Adipose tissue (tissue), 3 donors: Measurements from ENCODE around the gene GATA1. TPM values are rescaled to one million over a fixed set of nuclear protein-coding genes. Genes with fewer than 3 reads are reported as not detected.

Experiments
- H3K27ac ChIP-seq: one replicate; pipeline ENCODE4 v1.5.1; 2013; ENCODE audit warnings: low read depth, low read length
- WGBS, 3 donors: extraction: QIAGEN DNeasy Blood & Tissue Kit; methylation state at CpG; one replicate each; pipeline ENCODE4 v1.1.7; 2013; 5-methylcytosine and 5-hydroxymethylcytosine counted together
- polyA plus RNA-seq, 3 donors: library from polyadenylated mRNA; stranded (reverse); fragments of 200-250 nt; gene quantifications; one replicate each; pipeline ENCODE4 v1.2.3, GENCODE V29; 2013
- donor health status: healthy with polysubstance abuse.
- donor health status: Bipolar disorder and iron deficiency.
- donor health status: healthy.

GATA1 gene
- polyA plus RNA-seq, 3 donors, result 0.07 TPM; not detected in 2

DNA sequence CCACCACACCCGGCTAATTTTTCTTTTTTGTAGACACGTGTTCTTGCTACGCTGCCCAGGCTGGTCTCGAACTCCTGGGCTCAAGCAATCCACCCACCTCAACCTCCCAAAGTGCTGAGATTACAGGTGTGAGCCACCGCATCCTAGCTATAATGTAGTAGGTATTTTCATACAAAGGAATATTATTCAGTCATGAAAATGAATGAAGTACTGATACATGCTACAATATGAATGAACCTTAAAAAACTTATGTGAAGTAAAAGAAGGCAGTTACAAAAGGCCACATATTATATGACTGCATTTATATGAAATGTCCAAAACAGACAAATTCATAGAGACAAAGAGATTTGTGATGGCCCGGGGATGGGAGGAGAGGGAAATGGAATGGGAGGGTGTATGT is 4.7 kb upstream of the GATA1 start:
- 91 to 93% (median 93%) methylated on average over 6 of the region's 6 CpGs for WGBS, 3 donors
- H3K27ac ChIP-seq, result no peak overlapping the region

DNA sequence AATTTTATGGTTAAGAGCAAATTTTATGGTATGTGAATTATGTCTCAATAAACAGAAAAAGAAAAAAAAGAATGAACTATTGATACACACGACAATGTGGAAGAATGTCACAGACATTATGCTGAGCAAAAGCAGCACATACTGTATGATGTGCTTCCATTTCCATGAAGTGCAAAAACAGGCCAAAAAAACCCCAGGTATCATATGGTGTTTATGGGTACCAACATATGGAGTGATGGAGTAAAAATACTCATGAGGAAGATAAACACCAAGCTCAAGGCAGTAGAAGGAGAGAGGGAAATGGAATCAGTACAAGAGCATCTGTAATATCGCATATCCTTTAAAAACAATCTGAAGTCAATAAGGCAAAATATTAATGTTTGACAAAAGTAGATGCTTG is 4.2 kb upstream of the GATA1 start:
- WGBS, 3 donors, result 59 to 93% (median 68%) methylated on average over 2 of the region's 2 CpGs
- no peak overlapping the region for H3K27ac ChIP-seq

DNA sequence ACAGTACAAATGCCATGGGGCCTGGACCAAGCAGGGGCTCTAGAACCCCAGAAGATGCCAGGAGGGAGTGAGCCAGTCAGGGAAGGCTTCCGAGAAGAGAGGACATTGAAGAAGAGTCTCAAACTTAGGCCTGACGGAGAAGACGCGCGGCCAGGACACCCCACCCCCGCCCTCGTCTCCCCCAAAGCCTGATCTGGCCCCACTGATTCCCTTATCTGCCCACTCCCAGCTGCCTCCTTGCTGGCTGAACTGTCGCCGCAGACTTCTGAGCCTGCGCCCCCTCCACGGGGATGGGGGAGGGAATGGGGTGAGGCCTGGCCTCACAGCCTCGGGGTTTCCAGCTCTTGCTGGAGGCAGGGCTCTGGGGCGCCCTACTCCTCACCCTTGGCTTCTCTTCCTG is 3.6 kb upstream of the GATA1 start:
- WGBS, 3 donors, result 78 to 83% (median 80%) methylated on average over 7 to 13 of the region's 13 CpGs
- H3K27ac ChIP-seq, result no peak overlapping the region

DNA sequence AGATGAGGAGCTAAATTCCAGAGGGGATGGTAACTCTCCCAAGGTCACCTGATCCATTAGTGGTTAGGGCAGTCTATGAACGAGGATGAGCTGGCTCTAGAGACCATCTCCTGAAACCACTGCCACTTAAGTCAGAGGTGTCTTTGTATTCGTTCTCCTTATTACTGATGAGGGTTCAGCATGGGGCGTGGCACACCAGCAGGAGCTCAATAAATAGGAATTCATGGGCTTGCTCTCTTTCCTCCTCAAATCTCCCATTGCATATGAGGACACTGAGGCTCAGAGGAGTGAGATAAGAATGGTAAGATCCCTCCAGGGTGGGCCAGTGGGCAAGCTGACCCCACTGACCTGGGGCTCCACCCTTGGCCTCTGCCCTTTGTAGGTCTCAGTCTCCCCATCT is 1.7 kb upstream of the GATA1 start:
- 53 to 64% (median 61%) methylated on average over 3 of the region's 3 CpGs for WGBS, 3 donors

DNA sequence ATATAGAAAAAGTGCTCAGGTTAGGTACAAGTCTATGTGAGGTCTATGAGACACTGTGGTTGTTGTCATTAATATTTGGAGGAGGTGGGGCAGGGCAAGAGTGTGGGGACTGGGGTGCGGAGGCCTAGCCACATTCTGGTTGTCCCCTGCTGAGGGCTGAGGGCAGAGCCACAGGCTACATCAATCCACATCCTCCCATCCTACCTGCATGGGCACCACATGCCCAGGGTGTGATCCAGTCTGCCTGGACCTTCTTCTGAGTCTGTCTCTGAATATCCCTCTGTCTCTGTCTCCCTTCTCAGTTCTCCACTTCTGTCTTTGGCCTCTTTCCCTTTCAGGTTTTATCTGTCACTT is 1.2 kb upstream of the GATA1 start:
- no peak overlapping the region for H3K27ac ChIP-seq
- 92 to 100% methylated on average over 1 of the region's 1 CpG; no CpG with 5 or more reads in 1 of the 3 donors for WGBS, 3 donors

More for the DNA sequence above, 1.7 kb upstream of the GATA1 start:
- no peak overlapping the region for H3K27ac ChIP-seq

DNA sequence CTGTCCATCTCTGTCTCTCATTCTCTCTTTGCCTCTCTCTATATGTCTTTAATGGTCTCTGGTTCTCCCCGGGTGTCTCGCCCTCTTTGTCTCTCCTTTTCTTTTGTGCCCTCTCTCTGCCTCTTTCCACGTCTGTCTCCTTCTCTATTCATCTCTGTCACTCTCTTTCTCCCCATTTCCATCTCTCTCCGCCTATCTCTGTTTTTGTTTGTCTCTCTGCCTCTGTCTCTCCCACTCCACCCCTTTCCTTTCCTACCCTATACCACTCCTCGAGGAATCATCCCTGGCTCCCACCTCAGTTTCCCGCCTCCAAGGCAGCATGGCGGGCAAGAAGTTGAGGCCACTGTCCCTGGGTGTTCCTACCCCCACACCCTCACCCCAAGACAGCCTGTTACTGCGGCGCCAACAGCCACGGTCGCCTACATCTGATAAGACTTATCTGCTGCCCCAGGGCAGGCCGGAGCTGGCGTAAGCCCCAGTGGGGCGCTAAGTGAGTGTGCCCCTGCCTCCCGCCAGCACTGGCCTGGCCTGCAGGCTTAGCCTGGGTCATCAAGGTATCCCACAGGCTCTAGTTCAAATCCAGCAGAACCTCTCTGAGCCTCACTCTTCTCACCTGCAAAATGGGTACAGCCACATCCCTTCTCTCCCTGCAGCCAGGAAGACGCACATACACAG is 713 bp upstream of the GATA1 start:
- 65 to 83% (median 79%) methylated on average over 14 to 16 of the region's 16 CpGs for WGBS, 3 donors
- H3K27ac ChIP-seq, result no peak overlapping the region

DNA sequence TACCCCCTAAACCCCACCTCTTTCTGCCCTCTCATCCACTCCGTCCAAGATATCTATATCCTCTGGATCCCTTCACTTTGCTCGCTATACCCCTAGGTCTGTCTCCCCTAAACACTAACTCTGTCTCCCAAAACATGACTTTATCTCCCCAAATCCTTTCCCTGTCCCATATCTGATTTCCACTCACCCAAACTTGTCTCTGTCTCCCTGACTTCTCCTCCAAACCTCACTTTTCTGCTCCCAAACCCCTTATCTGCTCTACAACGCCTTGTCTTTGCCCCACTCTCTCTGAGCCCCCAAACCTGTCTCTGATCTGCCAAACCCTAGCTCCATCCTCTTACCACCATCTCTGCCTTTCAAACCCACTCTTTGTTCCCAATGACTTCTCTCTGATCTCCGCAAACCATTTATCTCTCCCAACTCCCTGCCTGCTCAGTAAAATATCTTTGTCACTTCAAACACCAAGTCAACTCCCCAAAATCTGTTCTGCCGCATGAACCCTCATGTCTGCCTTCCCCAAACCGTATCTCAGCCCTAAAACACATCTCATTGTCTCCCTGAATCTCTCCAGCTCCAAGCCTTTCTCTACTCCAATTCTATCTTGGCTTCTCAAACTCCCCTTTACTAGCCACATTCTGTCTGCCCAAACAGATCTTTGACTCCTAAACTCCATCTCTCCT is 575 bp downstream of the GATA1 start:
- 66 to 84% (median 69%) methylated on average over 6 of the region's 6 CpGs for WGBS, 3 donors
- no peak overlapping the region for H3K27ac ChIP-seq

DNA sequence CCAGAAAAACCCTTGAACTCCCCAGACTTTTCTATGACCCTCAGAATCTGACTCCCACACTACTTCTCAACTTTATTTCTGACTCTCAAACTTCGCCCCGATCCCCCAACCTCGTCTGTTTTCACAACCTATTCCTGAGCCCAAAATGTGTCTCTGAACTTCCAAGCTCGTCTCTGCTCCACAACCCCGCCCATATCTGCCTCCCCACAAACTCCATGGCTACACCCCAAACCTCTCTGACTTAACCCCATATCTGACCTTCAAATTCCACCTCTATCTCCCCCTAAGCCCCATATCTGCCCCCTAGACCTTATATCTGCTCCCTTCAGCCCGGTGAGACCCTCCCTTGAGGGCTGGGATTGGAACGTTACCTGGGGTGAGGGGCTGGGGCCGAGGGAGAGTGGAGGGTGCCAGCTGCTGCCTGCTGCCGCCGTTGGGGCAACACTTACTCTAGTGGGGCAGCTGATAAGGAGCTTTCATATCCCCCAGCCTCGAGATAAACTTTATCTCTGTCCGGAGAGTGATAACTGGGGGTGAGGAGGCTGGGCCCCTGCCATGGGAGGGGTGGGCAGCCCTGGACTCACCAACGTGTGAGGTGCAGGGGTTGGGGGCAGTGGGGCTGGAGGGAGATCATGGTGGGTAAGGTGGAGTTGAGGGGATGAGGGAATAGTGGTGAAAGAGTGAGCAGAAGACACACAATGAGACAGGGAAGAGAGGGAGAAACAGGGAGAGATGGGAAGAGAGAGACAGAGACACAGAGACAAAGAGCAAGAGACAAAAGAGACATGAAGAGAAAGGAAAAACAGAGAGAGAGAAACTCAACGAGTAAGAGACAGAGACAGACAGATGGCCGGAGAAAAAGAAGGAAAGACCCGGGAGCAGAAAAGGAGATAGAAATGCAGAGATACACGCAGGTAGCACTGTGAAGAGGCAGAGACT is 1.4 kb downstream of the GATA1 start:
- H3K27ac ChIP-seq, result no peak overlapping the region
- 45 to 60% (median 58%) methylated on average over 17 of the region's 17 CpGs for WGBS, 3 donors

DNA sequence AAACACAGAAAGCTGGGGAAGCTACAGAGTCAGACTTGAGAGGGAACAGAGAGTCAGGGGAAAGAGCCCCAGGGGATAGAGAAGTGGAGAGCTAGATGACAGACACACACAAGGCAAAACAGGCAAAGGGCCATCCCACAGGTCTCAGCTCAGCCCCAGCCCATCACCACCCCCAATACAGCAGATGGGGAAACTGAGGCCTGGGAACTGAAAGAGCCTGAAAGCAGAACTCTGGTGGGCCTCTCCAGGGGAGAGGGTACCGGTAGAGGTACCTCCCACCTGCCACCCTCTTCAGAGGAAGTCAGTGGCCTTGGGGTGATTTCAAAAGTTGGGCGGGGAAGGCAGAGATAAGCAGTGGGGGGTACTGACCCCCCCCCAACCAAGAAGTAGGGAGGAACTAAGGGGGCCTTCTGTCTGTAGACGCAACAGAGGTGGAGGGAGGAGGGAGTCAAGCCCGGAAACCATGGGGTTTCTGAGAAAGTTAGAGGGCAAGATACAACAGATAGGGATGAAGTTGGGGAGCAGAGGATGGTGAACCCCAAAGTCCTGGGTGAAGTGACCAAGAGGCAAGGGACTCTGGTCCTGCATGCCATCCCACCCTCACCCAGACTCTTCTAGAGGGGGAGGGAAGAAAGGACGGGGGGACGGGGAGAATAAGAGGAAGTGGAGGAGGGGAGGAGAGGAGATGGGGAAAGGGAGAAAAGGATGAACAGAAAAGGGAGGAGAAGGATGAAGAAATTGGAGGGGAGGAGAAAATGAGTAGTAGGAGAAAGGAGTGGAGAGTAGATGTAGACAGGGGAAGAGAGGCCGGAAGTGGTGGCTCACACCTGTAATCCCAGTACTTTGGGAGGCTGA is 3.2 kb downstream of the GATA1 start:
- WGBS, 3 donors, result 48 to 60% (median 50%) methylated on average over 6 to 7 of the region's 7 CpGs
- no peak overlapping the region for H3K27ac ChIP-seq

DNA sequence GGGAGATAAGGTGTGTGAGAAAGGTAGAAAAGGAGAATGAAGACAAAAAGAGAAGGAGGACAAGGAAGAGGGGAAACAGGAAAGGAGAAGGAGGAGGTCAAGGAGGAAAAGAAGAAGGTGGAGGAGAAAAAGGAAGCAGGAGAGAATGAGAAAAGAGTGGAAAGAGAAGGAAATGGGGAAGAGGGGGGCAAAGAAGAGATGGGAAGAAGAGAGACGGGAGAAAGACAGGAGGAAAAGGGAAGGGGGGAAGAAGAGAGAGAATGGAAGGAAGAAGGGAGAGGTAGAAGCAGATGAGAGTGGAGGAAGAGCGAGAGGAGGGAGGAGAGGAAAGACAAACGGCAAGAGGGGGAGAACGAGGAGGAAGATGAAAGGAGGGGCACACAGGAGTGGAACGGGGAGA is 4.1 kb downstream of the GATA1 start:
- 40 to 62% (median 58%) methylated on average over 5 of the region's 5 CpGs for WGBS, 3 donors
- H3K27ac ChIP-seq, result no peak overlapping the region

DNA sequence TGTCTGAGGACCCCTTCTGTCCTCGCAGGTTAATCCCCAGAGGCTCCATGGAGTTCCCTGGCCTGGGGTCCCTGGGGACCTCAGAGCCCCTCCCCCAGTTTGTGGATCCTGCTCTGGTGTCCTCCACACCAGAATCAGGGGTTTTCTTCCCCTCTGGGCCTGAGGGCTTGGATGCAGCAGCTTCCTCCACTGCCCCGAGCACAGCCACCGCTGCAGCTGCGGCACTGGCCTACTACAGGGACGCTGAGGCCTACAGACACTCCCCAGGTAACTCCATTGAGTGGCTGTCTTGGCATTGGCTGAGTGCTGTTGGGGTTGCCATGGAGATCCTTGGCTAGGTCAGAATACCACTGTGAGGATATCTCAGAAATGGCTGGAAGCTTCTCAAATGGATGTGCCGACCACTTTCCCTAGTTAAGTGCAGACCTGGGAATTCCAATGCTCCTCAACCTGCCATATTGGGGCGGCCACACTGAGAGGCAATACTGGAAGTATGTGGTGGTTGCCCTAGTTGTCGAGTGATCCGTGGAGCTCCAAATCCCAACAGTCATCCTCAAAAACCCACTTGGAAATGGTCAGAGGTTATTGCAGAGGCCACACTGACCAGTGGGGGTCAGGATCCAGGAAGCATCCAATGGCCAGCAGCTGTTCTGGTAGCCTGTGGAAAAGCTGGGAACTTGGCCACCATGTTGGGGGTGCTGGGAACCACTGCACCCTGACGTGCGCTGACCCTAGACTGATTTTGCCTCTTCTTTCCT is 4.9 kb downstream of the GATA1 start:
- WGBS, 3 donors, result 80 to 91% (median 84%) methylated on average over 8 to 11 of the region's 11 CpGs
- H3K27ac ChIP-seq, result no peak overlapping the region

DNA sequence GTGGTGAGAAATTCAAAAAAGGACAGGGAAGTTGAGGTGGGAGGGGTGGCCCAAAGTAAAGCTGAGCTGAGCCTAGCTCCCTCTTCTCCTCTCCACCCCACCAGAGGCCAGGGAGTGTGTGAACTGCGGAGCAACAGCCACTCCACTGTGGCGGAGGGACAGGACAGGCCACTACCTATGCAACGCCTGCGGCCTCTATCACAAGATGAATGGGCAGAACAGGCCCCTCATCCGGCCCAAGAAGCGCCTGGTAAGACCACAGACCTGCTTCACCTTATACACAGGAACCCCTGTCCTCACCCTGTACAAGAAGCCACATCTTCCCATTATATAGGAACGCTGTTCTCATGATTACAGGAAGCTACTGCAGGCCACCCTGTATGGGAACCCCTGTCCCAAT is 5.8 kb downstream of the GATA1 start:
- 78 to 90% (median 85%) methylated on average over 7 of the region's 7 CpGs for WGBS, 3 donors
- no peak overlapping the region for H3K27ac ChIP-seq

DNA sequence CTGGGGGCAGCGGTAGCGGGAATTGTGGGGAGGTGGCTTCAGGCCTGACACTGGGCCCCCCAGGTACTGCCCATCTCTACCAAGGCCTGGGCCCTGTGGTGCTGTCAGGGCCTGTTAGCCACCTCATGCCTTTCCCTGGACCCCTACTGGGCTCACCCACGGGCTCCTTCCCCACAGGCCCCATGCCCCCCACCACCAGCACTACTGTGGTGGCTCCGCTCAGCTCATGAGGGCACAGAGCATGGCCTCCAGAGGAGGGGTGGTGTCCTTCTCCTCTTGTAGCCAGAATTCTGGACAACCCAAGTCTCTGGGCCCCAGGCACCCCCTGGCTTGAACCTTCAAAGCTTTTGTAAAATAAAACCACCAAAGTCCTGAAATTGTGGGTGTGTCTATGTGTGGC is 7.5 kb downstream of the GATA1 start:
- no peak overlapping the region for H3K27ac ChIP-seq
- WGBS, 3 donors, result 72 to 95% (median 90%) methylated on average over 3 to 4 of the region's 4 CpGs

DNA sequence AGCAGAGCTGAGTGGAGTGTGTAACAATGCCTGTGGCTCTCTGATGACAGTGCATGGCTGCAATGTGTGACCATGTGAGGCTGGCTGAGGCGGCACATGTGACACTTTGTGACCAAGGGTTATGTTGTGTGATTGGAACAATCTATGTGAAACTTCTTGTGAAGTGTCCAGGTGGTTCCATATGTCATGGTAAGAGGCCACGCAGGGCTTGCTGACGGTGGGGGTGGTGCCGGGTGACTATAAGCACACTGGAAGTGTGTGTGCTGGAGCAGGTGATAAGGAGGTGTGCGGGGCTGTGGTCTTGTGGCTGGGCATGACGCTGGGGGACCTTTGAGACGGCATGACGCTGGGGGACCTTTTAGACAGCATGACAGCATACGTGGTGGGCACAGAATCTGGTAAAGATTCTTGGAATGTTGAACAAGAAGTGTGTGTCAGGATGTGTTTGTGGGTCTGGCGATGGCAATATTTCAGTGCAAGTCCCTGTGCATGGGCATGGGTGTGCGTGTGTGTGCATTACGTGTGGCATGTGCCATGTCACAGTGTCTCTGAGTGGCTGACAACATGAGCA is 8.0 kb downstream of the GATA1 start:
- 78 to 89% (median 83%) methylated on average over 10 to 12 of the region's 12 CpGs for WGBS, 3 donors
- no peak overlapping the region for H3K27ac ChIP-seq

DNA sequence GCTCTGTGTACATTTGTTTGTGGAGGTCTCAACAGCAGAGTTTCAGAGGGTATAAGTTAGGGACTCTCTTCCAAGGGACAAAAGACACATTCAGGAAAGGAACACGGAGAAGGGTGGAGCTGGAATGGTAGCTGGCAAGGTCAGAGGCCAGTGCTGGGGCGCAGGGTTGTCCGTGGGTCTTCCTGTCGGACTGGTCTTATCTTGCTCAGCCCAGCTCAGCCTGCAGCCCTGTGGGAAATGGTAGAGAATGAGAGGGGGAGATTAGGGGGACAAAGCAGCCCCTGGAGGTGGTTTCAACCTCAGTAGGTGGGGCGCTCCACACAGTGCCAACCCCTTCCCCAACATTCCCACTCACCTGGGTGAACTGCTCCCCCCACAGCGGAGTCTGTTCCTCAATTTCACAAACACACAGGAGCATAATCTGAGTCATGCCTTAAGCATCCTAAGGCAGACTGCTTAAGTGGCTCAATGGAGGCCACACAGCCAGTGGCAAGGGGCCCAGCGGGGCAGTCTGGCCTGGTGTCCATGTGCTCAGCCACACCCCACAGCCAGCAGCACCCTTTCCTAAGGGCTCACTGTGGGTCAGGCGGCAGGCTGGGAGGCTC is 8.6 kb downstream of the GATA1 start:
- 64 to 69% (median 65%) methylated on average over 4 to 8 of the region's 8 CpGs for WGBS, 3 donors
- H3K27ac ChIP-seq, result no peak overlapping the region

DNA sequence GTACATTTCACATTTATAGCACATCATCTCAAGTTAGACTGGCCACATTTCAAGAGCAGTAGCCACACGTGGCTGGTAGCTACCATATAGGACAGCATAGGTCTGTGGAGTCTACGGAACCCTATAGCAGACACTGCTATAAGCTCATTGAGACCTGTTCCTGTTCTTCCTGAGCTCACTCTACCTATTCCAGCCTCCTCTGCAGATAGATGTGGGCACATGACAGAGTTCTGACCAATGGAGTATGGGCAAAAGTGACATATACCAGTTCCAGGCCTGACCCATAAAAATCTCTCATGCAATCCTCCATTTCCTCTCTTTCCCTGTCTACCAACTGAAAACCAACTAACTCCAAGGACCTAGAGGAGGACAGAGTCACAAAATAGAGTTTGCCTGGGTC is 11.9 kb downstream of the GATA1 start:
- 76 to 79% (median 76%) methylated on average over 2 of the region's 2 CpGs for WGBS, 3 donors
- no peak overlapping the region for H3K27ac ChIP-seq
